K562 treated with DMSO at 1 percent for 12 hours (cell line): ENCODE results near the gene MED17. TPM values are rescaled to one million over a fixed set of nuclear protein-coding genes. Genes with fewer than 3 reads are reported as not detected.

Source experiments
- total RNA-seq: library from RNA; unstranded; fragments of 300-600 nt; gene quantifications from 2 replicates; pipeline ENCODE4 v1.2.3, GENCODE V29; 2022; ENCODE audit not compliant: insufficient read depth

Gene MED17, protein sequence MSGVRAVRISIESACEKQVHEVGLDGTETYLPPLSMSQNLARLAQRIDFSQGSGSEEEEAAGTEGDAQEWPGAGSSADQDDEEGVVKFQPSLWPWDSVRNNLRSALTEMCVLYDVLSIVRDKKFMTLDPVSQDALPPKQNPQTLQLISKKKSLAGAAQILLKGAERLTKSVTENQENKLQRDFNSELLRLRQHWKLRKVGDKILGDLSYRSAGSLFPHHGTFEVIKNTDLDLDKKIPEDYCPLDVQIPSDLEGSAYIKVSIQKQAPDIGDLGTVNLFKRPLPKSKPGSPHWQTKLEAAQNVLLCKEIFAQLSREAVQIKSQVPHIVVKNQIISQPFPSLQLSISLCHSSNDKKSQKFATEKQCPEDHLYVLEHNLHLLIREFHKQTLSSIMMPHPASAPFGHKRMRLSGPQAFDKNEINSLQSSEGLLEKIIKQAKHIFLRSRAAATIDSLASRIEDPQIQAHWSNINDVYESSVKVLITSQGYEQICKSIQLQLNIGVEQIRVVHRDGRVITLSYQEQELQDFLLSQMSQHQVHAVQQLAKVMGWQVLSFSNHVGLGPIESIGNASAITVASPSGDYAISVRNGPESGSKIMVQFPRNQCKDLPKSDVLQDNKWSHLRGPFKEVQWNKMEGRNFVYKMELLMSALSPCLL
- 8.2 and 26.1 TPM in 2 replicates for total RNA-seq

GRCh38 chr11:93784145-93784934 is at the start of gene MED17:
Gene MED17 (plus strand): TSS chr11:93784282. CDS start chr11:93784514, 232 bp downstream.

DNA sequence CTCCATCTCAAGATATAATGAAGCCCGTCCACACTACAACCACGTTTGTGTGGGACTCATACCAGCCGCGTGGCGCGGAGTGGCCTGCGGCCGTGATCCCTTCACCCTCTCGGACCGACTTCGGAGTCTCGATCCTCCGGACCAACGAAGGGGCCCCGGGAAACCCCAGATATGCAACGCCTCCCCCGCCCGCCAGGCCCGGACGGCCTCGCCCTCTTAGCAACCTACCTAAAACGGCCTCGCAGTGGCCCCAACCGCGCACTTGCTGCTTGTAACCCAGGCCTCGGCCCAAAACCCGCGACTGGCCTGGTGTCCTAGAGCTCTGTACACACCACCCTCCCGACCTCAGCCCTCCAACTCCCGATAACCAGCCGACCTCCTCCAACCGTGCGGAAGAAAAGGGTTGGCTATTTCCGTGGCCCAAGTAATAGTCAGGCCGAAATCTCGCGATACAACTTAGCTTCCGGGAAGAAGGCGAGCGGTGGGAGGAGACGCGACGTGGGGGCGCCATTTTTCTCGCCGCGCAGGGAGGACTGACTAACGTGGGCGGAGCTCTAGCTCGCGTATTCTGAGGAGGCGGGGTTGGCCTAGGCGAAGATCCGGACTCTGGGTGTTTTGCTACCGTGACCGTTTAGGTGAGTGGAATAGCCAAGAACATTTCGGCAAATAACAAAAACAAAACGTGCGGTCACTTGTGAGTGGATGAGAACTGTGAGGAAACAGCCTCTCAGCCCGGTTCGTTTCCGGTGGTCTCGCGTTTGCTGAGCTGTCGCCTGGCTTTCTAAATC is 42.8 kb upstream of the MED17 start, which contains the start of the genes C11orf54 and TAF1D:
Gene C11orf54 (plus strand): TSS at position 579 of the 788 bp plus-strand sequence. CDS start 5,722 bp downstream, outside the sequence.
Gene TAF1D (minus strand): TSS at position 402 of the 788 bp plus-strand sequence. CDS start 2,191 bp downstream, outside the sequence.

DNA sequence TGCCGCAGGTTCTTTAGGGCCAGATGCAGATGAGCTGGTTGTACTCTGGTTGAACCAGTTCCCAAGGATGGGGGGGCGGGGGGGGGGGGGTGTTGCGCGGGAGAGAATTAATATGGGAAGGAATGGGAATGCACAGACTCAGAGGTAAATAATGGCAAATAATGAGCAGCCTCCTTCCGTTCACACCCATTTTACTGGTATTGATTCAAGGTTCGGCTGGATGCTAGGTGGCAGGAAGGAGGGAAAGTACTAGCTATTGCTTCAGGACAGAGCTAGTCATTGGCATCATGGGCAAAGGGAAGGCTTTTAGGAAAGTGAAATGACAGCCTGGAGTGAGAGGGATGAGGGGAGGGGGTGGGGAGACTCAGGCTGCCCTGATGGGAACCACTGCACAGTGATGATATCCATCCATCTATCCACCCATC is 66.5 kb downstream of the MED17 start, which contains the start of gene VSTM5:
Gene VSTM5 (minus strand): TSS at position 25 of the 425 bp plus-strand sequence. CDS start 116 bp downstream, outside the sequence.

Other genes with a start within 250 kb of the MED17 start
- 47.2 and 48.5 TPM in 2 replicates for gene SMCO4, start 240.9 kb upstream of the MED17 start, total RNA-seq
- gene CEP295, start 122.6 kb upstream of the MED17 start, total RNA-seq, result 7.6 and 28.3 TPM in 2 replicates
- 31.3 and 68.7 TPM in 2 replicates for gene TAF1D, start 42.8 kb upstream of the MED17 start, total RNA-seq
- gene C11orf54, start 42.6 kb upstream of the MED17 start, total RNA-seq, result 7.6 and 28.9 TPM in 2 replicates
- not detected in 2 replicates for gene VSTM5, start 66.3 kb downstream of the MED17 start, total RNA-seq
- not detected in 2 replicates for gene HEPHL1, start 237.1 kb downstream of the MED17 start, total RNA-seq